Gastrocnemius medialis (tissue), 4 donors: ENCODE data around the gene RAD51B.

ENCODE experiments used
- CTCF ChIP-seq, 5 experiments: fragments of 450-650 bp in 3 of 5; fragments of 200-600 bp in 2 of 5; sonication (generic) in 2 of 5; IDR thresholded peaks in 4 of 5; conservative IDR thresholded peaks in 1 of 5; 1 replicate in 4 of 5; 2 replicates in 1 of 5; pipeline ENCODE4 v1.5.1; 2016 to 2019; ENCODE audit warnings: antibody characterized with exemption in 5 of 5, mild to moderate bottlenecking in 3 of 5, moderate library complexity in 3 of 5
- POLR2A ChIP-seq, 2 donors: fragments of 450-650 bp; IDR thresholded peaks; one replicate each; pipeline ENCODE4 v1.6.1; 2017; ENCODE audit warnings: antibody characterized with exemption in 2 of 2, mild to moderate bottlenecking in 2 of 2, moderate library complexity in 2 of 2

- TF ChIP-seq CTCF (IDR thresholded peaks at IDR 0.05 in 4 of 5, conservative IDR thresholded peaks at IDR 0.05 in 1 of 5) (no peak), POLR2A (IDR thresholded peaks at IDR 0.05) (no peak)
Measured at GRCh38 chr14:68234101-68234905, 414.7 kb downstream of the RAD51B start.
